Heart left ventricle (tissue), 16 donors: ENCODE measurements around the gene TRIM25. TPM values are rescaled to one million over a fixed set of nuclear protein-coding genes. Genes with fewer than 3 reads are reported as not detected.

ENCODE experiments used
- ATAC-seq, 4 donors: fragments of 200-7000 bp; cut with Tn5 transposase; one replicate each; pipeline ENCODE4 v1.9.1; 2020 to 2022; ENCODE audit warnings: moderate library complexity in 4 of 4, mild to moderate bottlenecking in 3 of 4, moderate number of reproducible peaks in 1 of 4
- DNase-seq, 5 donors: peaks; one replicate each; pipeline ENCODE4 v3.0.0-alpha.2; 2020
- H3K27ac ChIP-seq, 12 donors: fragments of 200-600 bp; sonication (generic) in 4 of 12; one replicate each; pipeline versions ENCODE4 v1.5.0 to v1.8.0; 2016 to 2022; ENCODE audit warnings: mild to moderate bottlenecking in 2 of 12
- H3K27me3 ChIP-seq, 9 donors: fragments of 200-600 bp; sonication (generic) in 2 of 9; one replicate each; pipeline versions ENCODE4 v1.5.1 to v1.8.0; 2016 to 2022; ENCODE audit warnings: mild to moderate bottlenecking in 3 of 9
- H3K36me3 ChIP-seq, 9 donors: fragments of 200-600 bp; sonication (generic) in 2 of 9; one replicate each; pipeline versions ENCODE4 v1.5.0 to v1.8.0; 2018 to 2022; ENCODE audit warnings: mild to moderate bottlenecking in 2 of 9
- H3K4me1 ChIP-seq, 12 donors: fragments of 200-600 bp; sonication (generic) in 4 of 12; one replicate each; pipeline versions ENCODE4 v1.5.0 to v1.8.0; 2016 to 2022; ENCODE audit warnings: mild to moderate bottlenecking in 3 of 12
- H3K4me3 ChIP-seq, 12 donors: fragments of 200-600 bp; sonication (generic) in 4 of 12; one replicate each; pipeline versions ENCODE4 v1.5.0 to v1.8.0; 2017 to 2022; ENCODE audit warnings: mild to moderate bottlenecking in 9 of 12, moderate library complexity in 4 of 12
- H3K9me3 ChIP-seq, 12 donors: fragments of 200-600 bp; sonication (generic) in 4 of 12; one replicate each; pipeline versions ENCODE4 v1.5.0 to v1.8.0; 2016 to 2022; ENCODE audit warnings: mild to moderate bottlenecking in 1 of 12
- CTCF ChIP-seq, 12 donors: fragments of 200-600 bp; sonication (generic) in 4 of 12; IDR thresholded peaks; one replicate each; pipeline versions ENCODE4 v1.5.0 to v1.8.0; 2018 to 2022; ENCODE audit warnings: antibody characterized with exemption in 12 of 12, mild to moderate bottlenecking in 5 of 12
- POLR2A ChIP-seq, 2 donors: fragments of 450-650 bp; IDR thresholded peaks; one replicate each; pipeline ENCODE4 v1.6.1; 2017; ENCODE audit warnings: antibody characterized with exemption in 2 of 2, mild to moderate bottlenecking in 2 of 2, moderate library complexity in 2 of 2
- WGBS, 4 donors: extraction: QIAGEN DNeasy Blood & Tissue Kit in 2 of 4; methylation state at CpG; one replicate each; pipeline versions ENCODE4 v1.1.5 to v1.1.7; 2013 to 2018; 5-methylcytosine and 5-hydroxymethylcytosine counted together
- intact Hi-C, 10 donors: fragments of 100-400 bp; cut with DNase I; formaldehyde crosslinking; loops; one replicate each; pipeline versions ENCODE4 v1.11.1 to v1.14.2; 2022
- polyA plus RNA-seq, 2 donors: library from polyadenylated mRNA; stranded (reverse); fragments of 200-250 nt; gene quantifications; one replicate each; pipeline ENCODE4 v1.2.3, GENCODE V29; 2013
- total RNA-seq, 9 donors: library from RNA; depleted of rRNA in 2 of 9; stranded (reverse); fragments of >200 nt in 2 of 9; fragmentation: NEBNext Ultra II Directional in 3 of 9; extraction: Animal tissue kit (Norgen Biotek cat#: 25700) in 3 of 9; gene quantifications; one replicate each; pipeline versions ENCODE4 v1.1.0 to v1.2.4, GENCODE V29; 2016 to 2023
- donor health status: ischemic (EF 13 %, LVEDD 7.1; RV severe dilation, severe dysfunction).
- donor health status: healthy with polysubstance abuse.
- donor health status: DM: no; HTN: yes; CAD: no.
- donor health status: DM: no; HTN: no; CAD: no.
- donor health status: ischemic (EF 25% LVEDD 6.9; RV normal size, moderate dysfunction).
- donor health status: ischemic (EF 25% LVEDD 5.7; RV mildly dilated, moderate dysfunction).
- donor health status: healthy.
- donor health status: DM: yes; HTN: yes; CAD: no.
- donor health status: ischemic (EF 35%, LVEDD 5.7; RV mildly dilated, moderate dysfunction).
- donor health status: nonischemic (EF 11% LVEDD 7.7; RV severe dilation, severe dysfunction).
- donor health status: DM: yes; HTN: yes; CAD: no.
- donor health status: PGD.
- donor health status: ischemic (EF 29% LVEDD 5.4; RV normal size, mild dysfunction).
- donor health status: nonischemic (EF 23%, LVEDD 6.1; RV moderate dilation, normal function).

The TRIM25 gene
- total and polyA plus RNA-seq, 11 donors, result 9.2 to 55.9 (median 14.9) TPM

DNA sequence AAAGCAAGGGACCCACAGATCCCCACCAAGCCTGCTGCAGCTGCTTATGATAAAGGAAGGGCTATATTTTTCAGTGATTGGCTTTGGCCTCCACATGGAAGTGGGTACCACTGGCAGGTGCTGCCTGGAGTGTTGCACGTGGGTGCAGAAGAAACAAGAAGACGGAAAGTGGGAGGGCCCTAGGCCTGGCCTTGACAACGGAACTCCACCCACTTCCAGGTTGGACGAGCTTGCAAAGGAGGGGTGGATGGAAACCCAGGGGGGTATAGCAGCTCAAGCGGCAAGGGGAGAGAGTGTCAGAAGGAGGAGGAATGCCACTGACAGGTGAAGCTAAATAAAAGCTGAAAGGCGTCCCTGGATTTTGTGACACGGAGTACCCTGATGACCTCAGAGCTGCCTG is 20.3 kb downstream of the TRIM25 start:
- peaks cover 0 to 6% (median 0%) of the 10 kb centered on the region in 12 donors for H3K9me3 ChIP-seq
- H3K27ac ChIP-seq, result no peak overlapping the region
- no peak overlapping the region for H3K4me3 ChIP-seq
- peaks cover 3 to 99% (median 80%) of the 10 kb centered on the region in 9 donors for H3K36me3 ChIP-seq
- no peak for TF ChIP-seq POLR2A (IDR thresholded peaks at IDR 0.05)
- no peak for TF ChIP-seq CTCF (IDR thresholded peaks at IDR 0.05)
- 66 to 72% (median 70%) methylated on average over 7 of the region's 7 CpGs for WGBS, 4 donors
- ATAC-seq (peak in 1 of 4 donors; percentile 45), DNase-seq (no peak)
- intact Hi-C loops, result loop anchor here in 2 of 10 donors (5.0 kb wide), 1 partner anchor 44 kb away; no protein-coding TSS in a partner anchor
- H3K27me3 ChIP-seq, result no peaks in the 10 kb centered on the region
- H3K4me1 ChIP-seq, result peaks cover 0 to 9% (median 0%) of the 10 kb centered on the region in 12 donors

- TF ChIP-seq POLR2A (IDR thresholded peaks at IDR 0.05), result no peak
- TF ChIP-seq CTCF (IDR thresholded peaks at IDR 0.05), result no peak
- Histone ChIP-seq H3K4me3 (no peak overlapping the region), H3K4me1 (peaks cover 0 to 9% (median 0%) of the 10 kb centered on the region in 12 donors), H3K27ac (no peak overlapping the region), H3K36me3 (peaks cover 3 to 98% (median 70%) of the 10 kb centered on the region in 9 donors), H3K27me3 (no peaks in the 10 kb centered on the region), H3K9me3 (peaks cover 0 to 14% (median 3%) of the 10 kb centered on the region in 12 donors)
- intact Hi-C loops, result loop anchor here in 2 of 10 donors (5.0 kb wide), 1 partner anchor 45 kb away; no protein-coding TSS in a partner anchor
- no peak for DNase-seq
- no peak for ATAC-seq
- WGBS, 4 donors, result 95 to 100% (median 97%) methylated on average over 1 of the region's 1 CpG
Measured at GRCh38 chr17:56892333-56892732, 21.5 kb downstream of the TRIM25 start.

- no peaks in the 10 kb centered on the region for H3K27me3 ChIP-seq
- H3K36me3 ChIP-seq, result peaks cover 3 to 97% (median 66%) of the 10 kb centered on the region in 9 donors
- DNase-seq, result peak in 1 of 5 donors; percentile 36
- WGBS, 4 donors, result 73 to 83% (median 77%) methylated on average over 16 of the region's 16 CpGs
- no peak overlapping the region for H3K4me3 ChIP-seq
- peak in 1 of 4 donors; percentile 33 for ATAC-seq
- TF ChIP-seq POLR2A (IDR thresholded peaks at IDR 0.05), result no peak
- peak in 9 of 12 donors; percentile 16 to 50 (median 41) for TF ChIP-seq CTCF (IDR thresholded peaks at IDR 0.05)
- intact Hi-C loops, result loop anchor here in 3 of 10 donors (2.0 to 5.0 kb wide), 2 partner anchors 45 to 46 kb away; no protein-coding TSS in a partner anchor
- peaks cover 0 to 15% (median 3%) of the 10 kb centered on the region in 12 donors for H3K9me3 ChIP-seq
- H3K4me1 ChIP-seq, result peaks cover 0 to 9% (median 0%) of the 10 kb centered on the region in 12 donors
- no peak overlapping the region for H3K27ac ChIP-seq
Measured at GRCh38 chr17:56891751-56892150, 22.1 kb downstream of the TRIM25 start.

GRCh38 chr17:56890906-56891674 is 22.8 kb downstream of the TRIM25 start:
- intact Hi-C loops, result loop anchor here in 3 of 10 donors (2.0 to 5.0 kb wide), 2 partner anchors 46 kb away; no protein-coding TSS in a partner anchor

More at GRCh38 chr17:56890906-56891674, 22.8 kb downstream of the TRIM25 start:
- DNase-seq (no peak), ATAC-seq (no peak)
- Histone ChIP-seq H3K4me3 (no peak overlapping the region), H3K36me3 (peaks cover 3 to 97% (median 63%) of the 10 kb centered on the region in 9 donors), H3K27ac (no peak overlapping the region), H3K4me1 (peaks cover 0 to 9% (median 0%) of the 10 kb centered on the region in 12 donors), H3K9me3 (peaks cover 0 to 15% (median 3%) of the 10 kb centered on the region in 12 donors), H3K27me3 (no peaks in the 10 kb centered on the region)
- TF ChIP-seq CTCF (IDR thresholded peaks at IDR 0.05) (no peak), POLR2A (IDR thresholded peaks at IDR 0.05) (no peak)
- 84 to 98% (median 95%) methylated on average over 6 to 7 of the region's 7 CpGs for WGBS, 4 donors
